ENCODE results near the gene KCNG1. TPM values are rescaled to one million over a fixed set of nuclear protein-coding genes. Genes with fewer than 3 reads are reported as not detected.

The KCNG1 gene
- total and polyA plus RNA-seq, 2 donors (not counting 1 experiment from before 2014, with no cell fraction given) = 16.9 to 57.7 TPM

DNA sequence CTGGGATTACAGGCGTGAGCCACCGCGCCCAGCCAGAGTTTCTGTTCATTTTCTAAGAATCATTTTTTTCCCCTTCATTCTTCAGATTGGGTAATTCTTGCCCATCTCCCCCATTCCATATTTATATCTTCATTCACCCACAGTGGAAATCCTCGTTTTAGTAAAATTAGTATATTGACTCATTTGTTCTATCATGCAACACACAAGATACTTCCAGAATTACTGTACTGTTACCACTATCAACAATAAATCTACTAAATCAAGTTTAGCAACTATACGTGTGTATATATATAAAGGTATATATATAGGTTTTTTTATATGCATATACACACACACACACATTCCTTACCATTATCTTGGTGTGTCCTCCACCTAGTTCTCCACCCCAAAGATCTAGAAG, 41.2 kb upstream of the KCNG1 start:
- Mint-ChIP-seq H3K27me3 (peaks cover 31% of the 10 kb centered on the region), H3K27ac (no peak overlapping the region), H3K4me3 (no peak overlapping the region), H3K9me3 (ENCODE audit: insufficient read depth) (no peaks in the 10 kb centered on the region), H3K4me1 (no peaks in the 10 kb centered on the region)
- H3K79me2 ChIP-seq (ENCODE audit: control insufficient read depth, insufficient read depth, low read length) = no peaks in the 10 kb centered on the region
- WGBS (ENCODE audit: insufficient coverage) = no CpG with 5 or more reads among the region's 5 CpGs
- H3K36me3 ChIP-seq (replicated peaks in 1 of 2; ENCODE audit: control extremely low read depth in 1 of 2, control insufficient read depth in 1 of 2, extremely low read depth in 1 of 2, insufficient read depth in 2 of 2, low read length in 1 of 2) = no peaks in the 10 kb centered on the region
- H3K4me3 ChIP-seq (ENCODE audit: control extremely low read depth in 1 of 5, extremely low read depth in 1 of 5, insufficient read depth in 1 of 5, low read depth in 2 of 5, low read length in 4 of 5) = no peak overlapping the region
- no peak for TF ChIP-seq EZH2 (IDR thresholded peaks at IDR 0.05; ENCODE audit: borderline replicate concordance, insufficient read depth, low read depth, low read length, poor library complexity, severe bottlenecking)
- TF ChIP-seq, protein P1, sequence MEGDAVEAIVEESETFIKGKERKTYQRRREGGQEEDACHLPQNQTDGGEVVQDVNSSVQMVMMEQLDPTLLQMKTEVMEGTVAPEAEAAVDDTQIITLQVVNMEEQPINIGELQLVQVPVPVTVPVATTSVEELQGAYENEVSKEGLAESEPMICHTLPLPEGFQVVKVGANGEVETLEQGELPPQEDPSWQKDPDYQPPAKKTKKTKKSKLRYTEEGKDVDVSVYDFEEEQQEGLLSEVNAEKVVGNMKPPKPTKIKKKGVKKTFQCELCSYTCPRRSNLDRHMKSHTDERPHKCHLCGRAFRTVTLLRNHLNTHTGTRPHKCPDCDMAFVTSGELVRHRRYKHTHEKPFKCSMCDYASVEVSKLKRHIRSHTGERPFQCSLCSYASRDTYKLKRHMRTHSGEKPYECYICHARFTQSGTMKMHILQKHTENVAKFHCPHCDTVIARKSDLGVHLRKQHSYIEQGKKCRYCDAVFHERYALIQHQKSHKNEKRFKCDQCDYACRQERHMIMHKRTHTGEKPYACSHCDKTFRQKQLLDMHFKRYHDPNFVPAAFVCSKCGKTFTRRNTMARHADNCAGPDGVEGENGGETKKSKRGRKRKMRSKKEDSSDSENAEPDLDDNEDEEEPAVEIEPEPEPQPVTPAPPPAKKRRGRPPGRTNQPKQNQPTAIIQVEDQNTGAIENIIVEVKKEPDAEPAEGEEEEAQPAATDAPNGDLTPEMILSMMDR (IDR thresholded peaks at IDR 0.05) = no peak
- peaks cover 0 to 6% (median 1%) of the 10 kb centered on the region in 4 experiments for H3K27me3 ChIP-seq (replicated peaks in 1 of 4; ENCODE audit: control extremely low read depth in 1 of 4, control insufficient read depth in 3 of 4, insufficient read depth in 4 of 4, low read length in 3 of 4)
- no peak for DNase-seq
- H4K20me1 ChIP-seq (ENCODE audit: control insufficient read depth, insufficient read depth, low read length, poor library complexity, severe bottlenecking) = no peaks in the 10 kb centered on the region
- ChIA-PET POLR2A (no interaction called here), CTCF (no interaction called here)
- H3K4me1 ChIP-seq (ENCODE audit: control insufficient read depth in 2 of 2, insufficient read depth in 2 of 2, low read length in 2 of 2) = no peaks in the 10 kb centered on the region
- H2AFZ ChIP-seq (ENCODE audit: insufficient read depth, low read depth, low read length, poor library complexity, severe bottlenecking) = no peak overlapping the region
- ATAC-seq (ENCODE audit: low read depth) = no peak
- intact Hi-C loops (cut with micrococcal nuclease) = no loop called here
- no peak overlapping the region for H3K27ac ChIP-seq (ENCODE audit: low read length in 2 of 2)
- no peak overlapping the region for H3K9ac ChIP-seq (ENCODE audit: low read length)
- no peaks in the 10 kb centered on the region for H3K9me3 ChIP-seq (ENCODE audit: control extremely low read depth in 1 of 3, control insufficient read depth in 2 of 3, insufficient read depth in 1 of 3, low read length in 2 of 3)
- H3K4me2 ChIP-seq (replicated peaks; ENCODE audit: low read depth, low read length, poor library complexity, severe bottlenecking) = no peak overlapping the region

DNA sequence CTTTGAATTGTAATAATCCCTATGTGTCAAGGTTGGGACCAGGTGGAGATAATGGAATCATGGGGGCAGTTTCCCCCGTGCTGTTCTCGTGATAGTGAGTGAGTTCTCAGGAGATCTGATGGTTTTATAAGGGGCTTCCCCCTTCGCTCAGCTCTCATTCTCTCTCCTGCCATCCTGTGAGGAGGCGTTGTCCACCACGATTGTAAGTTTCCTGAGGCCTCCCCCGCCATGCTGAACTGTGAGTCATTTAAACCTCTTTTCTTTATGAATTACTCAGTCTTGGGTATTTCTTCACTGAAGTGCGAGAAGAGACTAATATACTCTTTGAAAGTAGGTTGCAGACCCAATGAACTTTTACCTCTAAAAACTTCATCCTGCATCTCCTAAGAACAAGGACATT, 39.2 kb upstream of the KCNG1 start:
- H2AFZ ChIP-seq (ENCODE audit: insufficient read depth, low read depth, low read length, poor library complexity, severe bottlenecking) = no peak overlapping the region
- no peak overlapping the region for H3K4me2 ChIP-seq (replicated peaks; ENCODE audit: low read depth, low read length, poor library complexity, severe bottlenecking)
- H3K4me1 ChIP-seq (ENCODE audit: control insufficient read depth in 2 of 2, insufficient read depth in 2 of 2, low read length in 2 of 2) = no peaks in the 10 kb centered on the region
- peaks cover 0 to 7% (median 1%) of the 10 kb centered on the region in 4 experiments for H3K27me3 ChIP-seq (replicated peaks in 1 of 4; ENCODE audit: control extremely low read depth in 1 of 4, control insufficient read depth in 3 of 4, insufficient read depth in 4 of 4, low read length in 3 of 4)
- no peak for ATAC-seq (ENCODE audit: low read depth)
- H3K36me3 ChIP-seq (replicated peaks in 1 of 2; ENCODE audit: control extremely low read depth in 1 of 2, control insufficient read depth in 1 of 2, extremely low read depth in 1 of 2, insufficient read depth in 2 of 2, low read length in 1 of 2) = no peaks in the 10 kb centered on the region
- DNase-seq = no peak
- no peak overlapping the region for H3K27ac ChIP-seq (ENCODE audit: low read length in 2 of 2)
- peaks cover 0 to 3% (median 0%) of the 10 kb centered on the region in 3 donors for H3K9me3 ChIP-seq (ENCODE audit: control extremely low read depth in 1 of 3, control insufficient read depth in 2 of 3, insufficient read depth in 1 of 3, low read length in 2 of 3)
- H3K4me3 ChIP-seq (ENCODE audit: control extremely low read depth in 1 of 5, extremely low read depth in 1 of 5, insufficient read depth in 1 of 5, low read depth in 2 of 5, low read length in 4 of 5) = no peak overlapping the region
- Mint-ChIP-seq H3K4me1 (no peaks in the 10 kb centered on the region), H3K4me3 (no peak overlapping the region), H3K9me3 (ENCODE audit: insufficient read depth) (no peaks in the 10 kb centered on the region), H3K27ac (no peak overlapping the region), H3K27me3 (peaks cover 30% of the 10 kb centered on the region)
- ChIA-PET POLR2A (no interaction called here), CTCF (no interaction called here)
- no peak overlapping the region for H3K9ac ChIP-seq (ENCODE audit: low read length)
- no peaks in the 10 kb centered on the region for H4K20me1 ChIP-seq (ENCODE audit: control insufficient read depth, insufficient read depth, low read length, poor library complexity, severe bottlenecking)
- intact Hi-C loops (cut with micrococcal nuclease) = no loop called here
- WGBS (ENCODE audit: insufficient coverage) = no CpG with 5 or more reads among the region's 7 CpGs
- H3K79me2 ChIP-seq (ENCODE audit: control insufficient read depth, insufficient read depth, low read length) = no peaks in the 10 kb centered on the region
- TF ChIP-seq EZH2 (IDR thresholded peaks at IDR 0.05; ENCODE audit: borderline replicate concordance, insufficient read depth, low read depth, low read length, poor library complexity, severe bottlenecking) = no peak
- TF ChIP-seq, protein P1 (IDR thresholded peaks at IDR 0.05) = no peak
